Psoas muscle (tissue), 8 donors: ENCODE results near the gene NPIPB2. TPM values are rescaled to one million over a fixed set of nuclear protein-coding genes. Genes with fewer than 3 reads are reported as not detected.
"Not testable (repeated sequence)": the region's sequence is repeated elsewhere in the genome, so short reads cannot be mapped to it uniquely, and the experiment has no call there.

Experiments used
- ATAC-seq, 4 donors: fragments of 200-7000 bp; cut with Tn5 transposase; one replicate each; pipeline ENCODE4 v1.9.1; 2020; ENCODE audit warnings: moderate library complexity in 3 of 4, mild to moderate bottlenecking in 2 of 4
- DNase-seq, 2 donors: peaks; one replicate each; pipeline ENCODE4 v3.0.0-alpha.2; 2020
- H3K27ac ChIP-seq: fragments of 200-600 bp; one replicate; pipeline ENCODE4 v1.8.0; 2022
- H3K27me3 ChIP-seq, 3 donors: fragments of 200-600 bp in 1 of 3; one replicate each; pipeline versions ENCODE4 v1.6.1 to v1.8.0; 2013 to 2022; ENCODE audit warnings: low read length in 2 of 3, mild to moderate bottlenecking in 2 of 3, moderate library complexity in 1 of 3; ENCODE audit not compliant: insufficient read depth in 3 of 3
- H3K36me3 ChIP-seq, 2 donors: fragments of 200-600 bp in 1 of 2; one replicate each; pipeline versions ENCODE4 v1.6.1 to v1.8.0; 2013 to 2022; ENCODE audit warnings: low read depth in 1 of 2, mild to moderate bottlenecking in 1 of 2, moderate library complexity in 1 of 2; ENCODE audit not compliant: insufficient read depth in 1 of 2
- H3K4me1 ChIP-seq: fragments of 200-600 bp; one replicate; pipeline ENCODE4 v1.8.0; 2022
- H3K4me3 ChIP-seq: fragments of 200-600 bp; one replicate; pipeline ENCODE4 v1.8.0; 2022; ENCODE audit warnings: mild to moderate bottlenecking
- H3K9me3 ChIP-seq: fragments of 200-600 bp; one replicate; pipeline ENCODE4 v1.8.0; 2022
- CTCF ChIP-seq: fragments of 200-600 bp; IDR thresholded peaks from one replicate; pipeline ENCODE4 v1.8.0; 2022; ENCODE audit warnings: antibody characterized with exemption
- WGBS, 3 donors: extraction: QIAGEN DNeasy Blood & Tissue Kit; methylation state at CpG; one replicate each; pipeline versions ENCODE4 v1.1.6 to v1.1.7; 2013; 5-methylcytosine and 5-hydroxymethylcytosine counted together
- intact Hi-C, 2 donors: fragments of 100-400 bp; cut with DNase I; formaldehyde crosslinking; loops; one replicate each; pipeline versions ENCODE4 v1.11.0 to v1.14.2; 2022
- polyA plus RNA-seq, 3 donors: library from polyadenylated mRNA; stranded (reverse); fragments of 200-250 nt; gene quantifications; one replicate each; pipeline ENCODE4 v1.2.3, GENCODE V29; 2013
- total RNA-seq, 4 donors: library from RNA; stranded (reverse); fragmentation: NEBNext Ultra II Directional in 2 of 4; extraction: Animal tissue kit (Norgen Biotek cat#: 25700) in 2 of 4; gene quantifications; one replicate each; pipeline versions ENCODE4 v1.2.1 to v1.2.4, GENCODE V29; 2021 to 2023
- donor health status: healthy with polysubstance abuse.
- donor health status: DM: no; HTN: no; CAD: no; lungs with moderate emphysema.
- donor health status: Bipolar disorder and iron deficiency.
- donor health status: healthy.
- donor health status: DM: yes; HTN: yes; CAD: no.
- donor health status: DM: no; HTN: no; CAD: no.
- donor health status: DM: no; HTN: no; CAD: no.
- donor health status: DM: yes; HTN: yes; CAD: no.

Gene NPIPB2
- total and polyA plus RNA-seq, 7 donors = 1.7 to 5.6 (median 2.7) TPM; not detected in 2

- Histone ChIP-seq H3K4me1 (no peaks in the 10 kb centered on the region), H3K4me3 (no peak overlapping the region), H3K27ac (no peak overlapping the region), H3K36me3 (no peaks in the 10 kb centered on the region), H3K27me3 (no peaks in the 10 kb centered on the region), H3K9me3 (no peaks in the 10 kb centered on the region)
- WGBS, 3 donors = 87 to 91% (median 90%) methylated on average over 10 of the region's 10 CpGs
- intact Hi-C loops = no loop called here
- ATAC-seq = no peak
- no peak for TF ChIP-seq CTCF
- no peak for DNase-seq
These were observed 15.9 kb upstream of the NPIPB2 start for GRCh38 chr16:11957591-11958395.

DNA sequence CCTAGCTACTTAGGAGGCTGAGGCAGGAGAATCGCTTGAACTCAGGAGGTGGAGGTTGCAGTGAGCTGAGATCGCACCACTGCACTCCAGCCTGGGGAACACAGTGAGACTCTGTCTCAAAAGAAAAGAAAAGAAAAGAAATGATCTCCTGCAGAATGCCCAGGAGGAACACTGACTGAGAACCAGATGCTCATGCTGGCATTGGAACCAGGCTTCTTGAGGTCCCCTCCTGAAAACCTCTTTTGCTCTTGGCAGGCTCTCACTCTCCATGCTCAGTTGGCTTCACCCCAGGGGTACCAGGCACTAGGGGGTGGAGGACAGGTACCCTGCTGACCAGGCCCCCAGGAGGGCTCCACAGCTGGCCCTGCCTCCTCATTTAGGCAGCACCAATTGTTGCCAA is 14.7 kb upstream of the NPIPB2 start:
- Histone ChIP-seq H3K36me3 (no peaks in the 10 kb centered on the region), H3K9me3 (no peaks in the 10 kb centered on the region), H3K4me3 (no peak overlapping the region), H3K27me3 (no peaks in the 10 kb centered on the region), H3K27ac (no peak overlapping the region), H3K4me1 (no peaks in the 10 kb centered on the region)
- DNase-seq = no peak
- TF ChIP-seq CTCF = no peak
- WGBS, 3 donors = 77 to 93% (median 84%) methylated on average over 2 of the region's 2 CpGs
- ATAC-seq = no peak
- intact Hi-C loops = no loop called here

GRCh38 chr16:11955713-11956123 is 13.9 kb upstream of the NPIPB2 start:
- WGBS, 3 donors = 52 to 66% (median 63%) methylated on average over 8 of the region's 8 CpGs
- Histone ChIP-seq H3K27ac (no peak overlapping the region), H3K9me3 (no peaks in the 10 kb centered on the region), H3K4me3 (no peak overlapping the region), H3K4me1 (no peaks in the 10 kb centered on the region), H3K27me3 (no peaks in the 10 kb centered on the region), H3K36me3 (no peaks in the 10 kb centered on the region)
- ATAC-seq = no peak
- DNase-seq = no peak
- TF ChIP-seq CTCF = no peak
- intact Hi-C loops = no loop called here

- intact Hi-C loops = loop anchor here in 1 of 2 donors (5.0 kb wide), 1 partner anchor 114 kb away; no protein-coding TSS in a partner anchor
- not testable (repeated sequence) for H3K27ac ChIP-seq, DNase-seq, H3K4me3 ChIP-seq, H3K27me3 ChIP-seq, H3K9me3 ChIP-seq, H3K36me3 ChIP-seq, ATAC-seq, H3K4me1 ChIP-seq
- WGBS, 3 donors = 82 to 89% (median 83%) methylated on average over 8 of the region's 8 CpGs
These were observed 11.7 kb upstream of the NPIPB2 start for GRCh38 chr16:11953576-11953975.

DNA sequence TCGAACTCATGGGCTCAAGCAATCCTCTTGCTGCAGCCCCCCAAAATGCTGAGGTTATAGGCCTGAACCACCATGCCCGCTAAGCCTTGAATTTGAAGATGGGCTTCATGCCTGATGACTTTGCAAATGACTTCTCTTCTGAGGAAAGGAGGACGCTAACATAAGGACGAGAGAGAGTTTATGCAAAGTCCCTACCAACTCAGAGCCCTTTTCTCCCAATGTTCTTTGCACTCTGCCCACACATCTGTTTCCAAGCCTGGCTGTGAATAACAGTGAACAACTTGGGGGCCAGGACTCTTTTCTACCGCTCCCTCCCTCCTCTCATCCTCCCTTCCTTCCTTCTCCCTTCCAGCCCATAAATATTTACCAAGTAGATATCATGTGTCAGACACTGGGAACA is 8.5 kb upstream of the NPIPB2 start:
- no peak overlapping the region for H3K27ac ChIP-seq
- no peaks in the 10 kb centered on the region for H3K4me1 ChIP-seq
- DNase-seq (no peak), ATAC-seq (no peak)
- intact Hi-C loops = loop anchor here in 1 of 2 donors (5.0 kb wide), 1 partner anchor 117 kb away; no protein-coding TSS in a partner anchor
- H3K9me3 ChIP-seq = no peaks in the 10 kb centered on the region
- TF ChIP-seq CTCF = no peak
- no peaks in the 10 kb centered on the region for H3K27me3 ChIP-seq
- no peaks in the 10 kb centered on the region for H3K36me3 ChIP-seq
- WGBS, 3 donors = 78 to 80% (median 79%) methylated on average over 5 of the region's 5 CpGs
- H3K4me3 ChIP-seq = no peak overlapping the region
